HG02759 (cell line): ENCODE measurements around the gene CTBP1.
"Not testable (repeated sequence)": the region's sequence is repeated elsewhere in the genome, so short reads cannot be mapped to it uniquely, and the experiment has no call there.

Experiments used
- ATAC-seq: cut with Tn5 transposase; IDR thresholded peaks from one replicate; pipeline ENCODE4 v1.9.1; 2021; ENCODE audit warnings: mild to moderate bottlenecking, moderate library complexity; ENCODE audit not compliant: unreplicated experiment

Gene CTBP1

DNA sequence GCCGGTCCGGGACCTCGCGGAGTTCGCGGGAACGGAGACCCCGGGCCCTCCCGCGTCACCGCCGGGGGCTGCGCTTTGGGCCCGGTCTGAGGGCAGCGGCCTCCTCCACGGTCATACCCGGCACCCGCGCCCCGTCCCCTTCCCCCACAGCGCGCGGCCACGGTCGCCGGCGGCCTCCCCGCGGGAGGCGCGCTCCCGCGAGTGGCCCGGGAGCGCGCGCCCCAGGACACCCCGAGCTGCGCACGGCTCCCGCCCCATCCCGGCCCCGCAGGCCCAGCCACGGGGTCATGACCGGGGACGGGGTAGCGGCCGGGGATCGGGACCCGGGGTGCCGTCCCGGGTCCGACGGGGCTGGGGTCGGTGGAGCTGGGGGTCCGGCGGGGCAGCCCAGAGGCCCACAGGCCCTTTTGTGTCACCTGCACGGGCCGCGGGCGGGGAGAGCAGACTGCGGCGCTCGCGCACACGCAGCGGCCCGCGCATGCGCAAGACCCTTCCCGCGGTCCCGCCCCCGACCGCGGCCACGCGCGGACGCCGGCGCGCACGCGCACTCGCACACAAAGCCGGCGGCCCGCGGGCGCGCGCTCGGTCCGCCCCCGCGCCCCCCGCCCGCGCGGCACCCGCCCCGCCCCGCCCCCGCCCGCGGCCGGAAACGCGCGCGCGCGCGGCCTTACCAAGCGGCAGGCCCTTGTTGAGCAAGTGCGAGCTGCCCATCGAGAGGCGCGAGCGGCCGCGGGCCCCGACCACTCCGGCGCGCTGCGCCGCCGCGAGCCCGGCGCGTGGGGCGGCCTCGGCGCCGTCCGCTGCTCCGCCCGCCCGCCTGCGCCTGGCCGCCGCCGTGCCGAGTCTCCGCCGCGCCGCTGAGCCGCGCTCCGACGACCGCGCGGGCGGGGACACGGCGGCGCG, at the start of gene CTBP1:
Gene CTBP1, minus strand, starts transcription at position 886 of the 903 bp plus-strand sequence. CDS start 7,799 bp downstream, outside the sequence.
- ATAC-seq: peak; percentile 55

DNA sequence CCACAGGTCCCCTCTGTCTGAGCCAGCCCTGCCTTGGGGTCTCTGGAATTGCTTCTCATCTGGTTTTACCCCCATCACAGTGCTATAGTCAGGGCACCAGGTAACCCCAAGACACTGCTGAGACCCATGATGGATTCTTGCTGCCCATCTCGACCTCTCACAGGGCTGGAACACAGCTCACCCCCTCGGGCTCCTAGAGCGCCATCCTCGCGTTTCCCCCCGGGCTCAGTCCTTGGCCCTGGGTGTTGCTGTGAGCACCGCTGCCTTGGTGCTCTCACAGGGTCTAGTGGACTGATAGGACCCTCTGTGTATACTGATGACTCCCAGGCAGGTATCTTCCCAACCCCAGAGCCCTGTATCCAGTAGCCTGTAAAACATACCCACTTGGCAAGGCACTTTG, 49.5 kb upstream of the CTBP1 start:
- ATAC-seq: no peak

DNA sequence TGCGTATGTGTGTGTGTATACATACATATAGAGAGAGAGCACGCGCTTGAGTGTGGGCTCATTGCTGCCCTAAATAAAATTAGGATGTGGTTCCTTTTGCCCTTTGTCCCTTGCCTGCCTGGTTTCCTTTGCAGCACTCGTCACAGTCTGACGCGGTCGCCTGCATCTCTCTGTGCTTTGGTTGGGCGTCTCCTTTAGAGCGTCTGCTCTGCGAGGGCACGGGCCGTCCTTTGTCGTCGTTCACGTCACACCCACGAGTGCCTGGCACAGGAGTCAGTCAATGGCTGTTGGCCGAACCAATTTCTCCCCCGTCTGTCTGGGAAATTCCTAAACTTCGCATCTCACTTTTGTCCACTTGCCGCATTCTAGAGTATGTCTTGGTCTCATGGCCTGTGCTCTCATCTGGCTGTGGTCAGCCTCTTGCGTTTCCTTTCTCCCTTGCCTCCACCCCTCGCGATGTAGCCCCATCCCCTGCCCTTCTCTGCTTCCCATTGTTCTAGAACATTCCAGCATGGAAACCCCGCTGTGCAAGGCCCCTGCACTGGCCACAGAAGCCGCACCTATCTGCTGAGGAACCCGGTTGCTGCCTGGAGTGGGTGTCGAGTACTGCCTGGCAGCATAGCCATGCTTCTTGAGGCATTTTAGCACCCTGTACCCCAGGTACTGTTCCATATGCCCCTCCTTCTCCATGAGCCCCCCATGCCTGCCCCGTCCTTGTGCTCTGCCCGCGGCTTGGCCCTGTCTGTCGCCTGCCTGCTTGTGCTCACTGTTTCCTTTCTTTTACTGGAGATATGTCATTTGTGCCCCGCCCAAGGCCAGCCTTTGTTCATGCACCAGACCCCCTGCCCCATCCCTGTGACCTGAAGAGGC, 48.8 kb upstream of the CTBP1 start:
- no peak for ATAC-seq

DNA sequence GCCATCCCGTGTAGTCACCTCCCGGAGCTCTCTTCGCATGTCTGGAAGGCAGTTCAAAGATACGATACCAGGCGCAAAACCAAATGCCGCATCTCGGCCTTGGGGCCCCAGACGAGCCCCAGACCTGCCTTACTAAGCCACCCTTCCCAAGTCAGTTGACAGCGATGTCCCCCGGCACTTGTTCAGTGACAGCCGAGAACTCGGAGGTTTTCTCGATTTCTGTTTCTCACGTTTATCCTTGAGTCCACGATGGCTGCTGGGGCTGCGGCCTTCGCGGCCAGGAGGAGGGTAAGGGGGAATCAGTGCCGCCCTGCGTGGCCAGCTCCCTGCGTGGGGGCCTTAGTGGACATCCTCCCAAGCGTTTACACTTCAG, 48.1 kb upstream of the CTBP1 start:
- no peak for ATAC-seq

DNA sequence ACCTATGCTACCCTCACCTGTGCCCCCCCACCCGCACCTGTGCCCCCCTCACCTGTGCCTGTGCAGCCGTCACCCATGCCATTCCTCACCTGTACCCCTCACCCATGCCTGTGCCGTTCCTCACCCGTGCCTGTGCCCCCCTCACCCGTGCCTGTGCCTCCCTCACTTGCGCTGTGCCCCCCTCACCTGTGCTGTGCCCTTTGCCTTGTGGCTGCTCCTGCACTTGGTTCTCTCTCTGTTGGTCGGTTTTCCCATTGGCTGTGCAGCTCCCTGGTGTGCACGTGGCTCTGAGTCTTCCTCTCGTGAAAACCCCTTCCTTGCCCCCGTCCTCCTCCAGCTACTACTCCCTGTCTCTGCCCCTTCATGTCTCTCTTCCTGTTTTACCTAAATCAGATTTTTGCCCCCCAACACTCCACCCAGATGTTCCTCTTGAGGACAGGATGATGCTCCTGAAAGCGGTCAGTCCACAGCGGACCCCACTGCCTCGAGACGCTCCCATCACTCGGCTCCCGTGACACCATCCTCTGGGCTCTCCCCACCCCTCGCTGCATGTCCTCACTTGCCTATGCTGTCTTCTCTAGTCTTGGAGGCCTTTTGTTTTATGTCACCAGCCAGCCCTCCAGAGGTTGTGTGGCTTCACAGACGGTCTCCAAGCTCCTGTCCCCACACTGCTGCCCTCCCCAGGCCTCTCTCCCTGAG, 47.5 kb upstream of the CTBP1 start:
- ATAC-seq: no peak

DNA sequence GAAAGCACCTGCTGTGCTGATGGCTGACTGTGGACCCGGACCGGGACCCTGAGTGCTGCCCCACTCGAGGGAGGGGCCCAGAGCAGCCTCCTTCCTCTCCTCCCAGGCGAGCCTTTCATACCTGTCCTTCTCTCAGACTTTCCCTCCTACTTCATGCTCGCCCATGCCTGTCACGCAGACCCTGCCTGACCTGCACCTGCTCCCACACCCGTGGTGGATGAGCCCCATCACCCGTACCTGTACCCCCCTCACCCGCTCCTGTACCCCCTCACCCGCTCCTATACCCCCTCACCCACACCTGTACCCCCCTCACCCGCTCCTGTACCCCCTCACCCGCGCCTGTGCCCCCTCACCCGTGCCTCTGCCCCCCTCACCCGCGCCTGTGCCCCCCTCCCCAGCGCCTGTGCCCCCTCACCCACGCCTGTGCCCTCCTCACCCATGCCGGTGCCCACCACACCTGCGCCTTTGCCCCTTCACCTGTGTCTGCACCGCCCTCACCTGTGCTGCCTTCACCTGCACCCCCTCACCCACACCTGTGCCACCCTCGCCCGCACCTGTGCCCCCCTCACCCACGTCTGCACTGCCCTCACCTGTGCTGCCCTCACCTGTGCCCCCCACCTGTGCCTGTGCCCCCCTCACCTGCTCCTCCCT, 46.6 kb upstream of the CTBP1 start:
- no peak for ATAC-seq

DNA sequence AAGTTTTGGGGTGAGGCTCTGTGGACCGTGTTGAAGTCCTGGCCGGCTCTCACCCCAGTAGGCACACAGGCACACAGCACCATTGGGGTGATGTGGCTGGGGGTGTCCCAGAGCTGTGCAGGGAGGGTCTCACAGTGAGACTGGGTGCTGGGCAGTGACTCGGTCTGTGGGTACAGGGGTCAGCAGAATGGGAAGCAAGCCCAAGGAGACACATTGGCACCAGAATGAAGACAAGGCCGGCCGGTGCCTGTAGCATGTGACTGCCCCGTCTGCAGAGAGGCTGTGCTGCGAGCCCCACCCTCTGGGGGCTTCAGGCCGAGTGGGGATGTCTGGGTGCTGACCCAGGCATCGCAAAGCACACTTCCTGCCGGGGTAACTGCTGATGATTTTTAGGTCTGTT, 46.0 kb upstream of the CTBP1 start:
- no peak for ATAC-seq

DNA sequence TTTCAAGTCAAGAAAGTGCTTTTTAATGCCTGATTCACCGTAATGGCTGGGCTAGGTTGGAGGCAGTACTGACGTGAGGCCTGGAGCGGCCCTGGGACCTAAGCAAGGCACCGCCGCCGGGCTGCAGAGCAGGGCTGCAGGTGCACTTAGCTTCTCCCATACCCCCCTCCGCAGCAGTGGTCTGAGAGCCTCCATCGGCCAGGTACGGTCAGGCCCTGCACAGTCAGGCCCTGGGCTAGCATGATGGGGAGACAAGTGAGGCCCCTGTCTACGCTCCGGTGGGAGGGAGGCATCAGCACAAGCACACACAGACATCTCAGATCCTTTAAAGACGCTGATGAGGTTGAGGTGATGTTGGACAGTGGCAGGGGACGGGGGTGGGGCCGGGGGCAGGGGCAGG, 45.5 kb upstream of the CTBP1 start:
- no peak for ATAC-seq

DNA sequence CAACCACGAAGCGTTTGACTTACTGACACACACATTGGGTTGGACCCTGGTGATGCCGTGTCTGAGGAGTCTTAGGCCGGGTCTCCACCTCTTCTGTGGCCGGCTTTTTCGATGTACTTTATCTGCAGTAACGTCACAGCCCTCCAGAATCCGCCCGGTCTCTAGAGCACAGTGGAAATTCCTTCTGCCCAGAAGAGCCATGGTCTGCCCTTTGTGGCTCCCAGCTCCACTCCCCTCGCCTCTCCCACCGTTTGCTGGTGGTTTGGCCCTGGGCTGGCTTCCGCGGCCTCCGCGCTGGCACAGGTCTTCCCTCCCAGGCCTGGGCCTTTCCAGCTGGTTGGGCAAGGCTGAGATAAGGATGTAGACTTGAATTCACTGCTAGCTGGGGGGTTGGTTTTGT, 45.1 kb upstream of the CTBP1 start:
- ATAC-seq: no peak

DNA sequence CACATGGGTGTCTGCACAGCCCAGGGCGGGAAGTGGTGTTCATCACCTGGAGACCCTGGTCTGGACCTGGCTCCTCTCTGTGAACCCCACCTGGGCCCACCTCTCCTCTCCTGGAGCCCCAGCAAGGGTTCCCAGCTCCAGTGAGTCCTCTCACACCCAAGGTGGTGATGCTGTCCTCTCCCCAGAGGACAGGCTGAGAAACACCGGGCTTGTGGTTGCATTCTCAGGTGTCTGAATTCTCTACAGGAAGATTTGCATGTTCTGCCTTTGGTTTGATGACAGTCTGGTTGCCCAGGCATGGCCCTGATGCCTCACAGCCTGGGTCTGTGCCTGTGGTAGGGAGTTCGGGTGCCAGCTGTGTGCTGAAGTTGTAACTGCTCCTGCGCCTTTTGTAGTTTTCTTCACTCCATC, 44.6 kb upstream of the CTBP1 start:
- ATAC-seq: no peak

DNA sequence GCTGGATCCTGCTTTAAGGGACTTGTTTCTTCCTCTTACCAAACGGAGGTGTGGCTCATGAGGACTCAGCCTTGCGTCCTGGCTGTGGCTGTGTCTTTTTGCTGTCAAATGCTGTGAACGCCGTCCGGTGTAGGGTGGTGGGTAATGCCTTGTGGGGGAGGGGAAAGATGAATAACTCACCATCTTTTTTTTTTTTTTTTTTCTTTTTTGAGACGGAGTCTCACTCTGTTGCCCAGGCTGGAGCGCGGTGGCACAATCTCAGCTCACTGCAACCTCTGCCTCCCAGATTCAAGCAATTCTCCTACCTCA, 43.7 kb upstream of the CTBP1 start:
- not testable (repeated sequence) for ATAC-seq

DNA sequence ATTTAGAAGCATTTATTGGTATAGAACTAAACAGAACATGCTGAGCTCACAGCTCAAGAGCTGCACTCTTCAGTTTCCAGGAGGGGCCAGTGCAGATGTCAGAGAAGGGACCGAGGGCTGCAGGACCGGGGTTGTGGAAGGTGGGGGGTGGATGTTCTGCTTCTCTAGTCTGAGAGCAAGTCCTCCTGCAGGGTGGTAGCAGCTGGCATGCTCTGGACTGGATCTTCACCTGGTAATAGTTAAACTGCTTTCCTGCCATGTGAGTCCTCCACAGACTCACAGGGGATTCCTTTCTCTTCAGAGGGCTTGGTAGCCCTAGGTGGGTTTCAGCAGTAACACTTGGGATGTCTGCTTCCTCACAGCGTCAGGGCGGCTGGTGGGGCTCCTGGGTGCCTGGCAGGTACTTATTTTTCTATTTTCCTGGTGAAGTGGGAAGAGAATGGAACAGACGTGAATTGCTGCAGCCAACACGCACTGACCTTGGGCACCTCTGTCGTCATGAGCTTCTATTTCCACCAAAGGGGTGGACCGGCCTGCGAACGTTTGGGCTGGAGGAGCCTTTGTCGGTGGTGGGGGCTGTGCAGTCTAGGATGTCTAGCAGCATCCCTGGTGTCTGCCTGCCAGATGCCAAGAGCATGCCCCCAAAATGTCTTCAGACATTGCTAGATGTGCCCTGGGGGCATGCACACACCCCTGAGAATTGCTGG, 43.2 kb upstream of the CTBP1 start:
- ATAC-seq: no peak

DNA sequence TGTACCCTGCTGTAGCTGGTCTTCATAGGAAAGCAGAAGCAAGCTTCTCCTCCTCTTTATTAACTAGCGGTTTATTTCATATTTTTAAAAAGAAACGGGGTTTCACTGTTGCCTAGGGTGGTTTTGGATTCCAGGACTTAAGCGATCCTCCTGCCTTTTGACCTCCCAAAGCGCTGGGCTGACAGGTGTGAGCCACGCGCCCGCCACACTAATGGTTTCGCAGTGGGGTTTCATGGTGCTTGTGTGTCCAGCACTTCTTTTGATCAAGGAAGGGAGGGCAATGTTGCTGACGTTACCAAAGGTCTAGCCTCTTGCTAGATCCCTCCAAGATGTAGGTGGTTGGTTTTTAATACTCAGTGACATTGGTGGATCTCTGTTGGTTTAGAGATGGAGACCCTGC, 42.2 kb upstream of the CTBP1 start:
- ATAC-seq: no peak

DNA sequence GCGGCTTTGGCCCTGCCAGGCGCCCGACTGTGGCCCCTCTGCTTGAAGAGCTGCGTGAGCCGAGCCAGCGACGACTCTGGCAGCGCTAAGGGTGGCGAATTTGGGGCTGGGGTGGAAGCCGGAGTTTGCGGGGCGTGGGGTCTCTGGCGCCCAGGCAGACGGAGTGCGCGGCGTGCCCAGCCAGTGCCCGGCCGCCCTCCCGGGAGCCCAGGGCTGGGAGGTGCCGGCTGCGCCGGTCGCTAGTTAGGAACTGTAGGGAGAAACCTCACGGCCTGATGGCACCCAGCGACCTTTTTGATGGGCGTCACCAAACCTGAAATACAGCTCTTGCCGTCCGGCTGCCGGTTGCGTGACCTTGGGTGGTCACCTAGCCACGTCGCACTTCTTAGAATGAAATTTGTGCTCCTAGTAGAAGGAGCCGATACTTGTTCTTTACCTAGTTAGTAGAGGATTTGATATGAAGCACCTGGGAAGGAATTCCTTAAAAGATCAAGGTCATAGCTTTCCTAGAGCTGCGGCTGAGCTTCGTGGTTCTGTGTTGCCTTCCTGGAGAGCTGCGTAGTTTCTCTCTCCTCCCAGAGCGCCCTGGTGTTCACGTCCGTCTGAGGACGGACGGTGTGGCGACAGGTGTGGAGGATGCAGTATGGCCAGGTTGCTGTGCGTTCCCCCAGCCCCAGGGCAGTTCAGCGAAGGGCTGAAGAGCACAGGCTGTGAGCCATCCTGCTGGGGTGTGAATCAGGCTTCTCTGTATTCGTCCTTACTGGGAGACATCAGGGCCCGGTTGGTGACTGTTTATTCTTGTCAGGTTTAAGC, 41.4 kb upstream of the CTBP1 start:
- peak; percentile 1 for ATAC-seq

DNA sequence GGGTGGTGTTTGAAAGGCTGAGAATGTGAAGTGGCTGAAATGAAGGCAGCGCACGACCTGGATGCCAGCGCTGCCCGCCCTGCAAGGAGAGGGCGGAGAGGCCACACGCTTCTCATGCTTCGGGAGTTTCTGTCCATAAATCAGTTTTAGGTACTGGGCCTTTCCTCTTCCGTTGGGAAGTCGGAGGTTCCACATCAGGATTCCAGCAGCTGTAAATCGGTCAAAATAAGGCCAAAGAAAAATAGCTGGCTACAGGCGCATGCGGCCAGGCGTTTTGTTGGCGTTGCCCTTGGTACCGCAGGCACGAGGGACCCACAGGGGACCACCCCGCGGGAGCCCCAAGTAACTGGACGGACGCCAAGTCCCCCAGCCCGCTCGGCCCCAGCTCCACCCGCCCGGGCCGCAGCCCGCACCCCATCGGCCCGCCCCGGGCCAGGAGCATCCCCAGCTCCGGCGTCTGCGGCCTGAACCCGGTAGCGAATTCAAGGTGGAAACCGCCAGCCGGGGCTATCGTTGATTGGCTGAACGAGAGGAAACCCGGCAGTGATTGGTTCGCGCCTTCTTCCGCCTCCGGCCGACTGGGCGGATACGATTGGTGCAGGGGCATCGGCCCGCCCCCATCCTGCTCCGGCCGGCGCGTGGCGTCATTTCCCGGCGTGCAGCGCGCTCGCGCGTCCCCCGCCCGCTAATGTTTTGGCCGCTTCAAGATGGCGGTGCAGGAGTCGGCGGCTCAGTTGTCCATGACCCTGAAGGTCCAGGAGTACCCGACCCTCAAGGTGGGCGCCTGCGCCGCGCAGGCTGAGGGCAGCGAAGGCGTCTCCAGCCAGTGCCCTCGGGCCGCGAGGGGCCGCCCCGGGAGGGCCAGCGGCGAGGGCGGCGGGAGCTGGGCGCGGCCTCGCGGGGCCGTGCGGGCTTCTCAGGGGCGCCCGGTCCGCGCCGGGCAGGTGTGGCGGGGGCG, 40.6 kb upstream of the CTBP1 start, which contains the start of gene MAEA:
Gene MAEA, plus strand, starts transcription at position 685 of the 958 bp plus-strand sequence. Its CDS starts 23 bp downstream, at position 708.
- peak; percentile 93 for ATAC-seq

DNA sequence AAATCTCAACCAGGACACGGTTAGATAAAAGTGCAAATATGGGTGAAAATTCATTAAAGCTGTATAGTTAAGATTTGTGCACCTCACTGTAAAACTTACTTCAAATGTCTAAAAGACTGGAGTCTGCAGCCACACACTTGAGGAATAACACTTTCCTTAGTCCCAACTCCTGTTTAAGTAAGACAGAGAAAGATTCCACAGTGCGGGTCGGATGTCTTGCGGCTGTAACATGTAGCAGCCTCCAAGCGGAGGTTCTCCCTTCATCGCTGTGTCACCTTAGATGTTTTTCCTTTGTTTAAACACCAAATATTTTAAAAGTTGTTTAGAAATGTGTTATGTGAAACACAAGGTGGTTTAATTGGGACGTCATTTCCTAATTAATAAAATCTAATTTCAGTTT, 39.9 kb upstream of the CTBP1 start:
- no peak for ATAC-seq

DNA sequence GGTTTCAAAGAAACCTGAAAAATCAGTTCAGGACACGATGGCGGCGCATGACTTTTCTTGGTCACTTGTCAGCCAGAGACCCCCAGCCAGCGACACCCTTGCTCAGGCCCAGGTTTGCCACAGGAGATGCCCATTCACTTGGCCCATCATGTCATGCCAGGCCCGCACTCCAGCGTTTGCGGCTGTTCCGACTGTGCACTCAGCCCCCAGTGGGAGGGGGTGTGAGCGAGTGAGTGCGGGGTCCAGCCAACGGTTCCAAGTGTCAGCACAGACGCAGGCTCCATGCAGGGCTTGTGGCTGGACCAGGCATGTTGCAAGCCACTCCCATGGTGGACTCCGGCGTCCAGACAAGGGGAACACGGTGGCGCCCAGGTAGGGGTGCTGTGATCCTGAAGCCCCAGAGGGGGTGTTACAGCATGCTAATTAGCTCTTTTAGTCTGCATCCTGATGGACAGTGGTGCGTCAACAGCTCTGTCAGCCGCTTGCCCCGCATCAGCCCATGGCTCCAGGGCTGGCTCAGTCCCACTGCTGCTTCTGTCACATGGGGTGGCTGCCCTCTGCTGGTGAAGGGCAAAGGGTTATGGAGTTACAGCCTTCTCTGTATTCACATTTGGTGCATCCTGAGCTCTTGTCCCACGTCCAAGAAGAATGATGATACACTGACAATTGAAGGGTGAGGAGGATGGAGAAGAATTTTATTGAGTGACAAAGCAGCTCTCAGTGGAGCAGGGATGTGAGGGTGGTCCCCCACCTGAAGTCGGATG, 37.0 kb upstream of the CTBP1 start:
- no peak for ATAC-seq
